Endothelial cell (in vitro differentiated cells): ENCODE results near the gene DKKL1. TPM values are rescaled to one million over a fixed set of nuclear protein-coding genes. Genes with fewer than 3 reads are reported as not detected.
"Not testable (repeated sequence)": the region's sequence is repeated elsewhere in the genome, so short reads cannot be mapped to it uniquely, and the experiment has no call there.

ENCODE experiments used
- DNase-seq: peaks from one replicate; pipeline ENCODE4 v3.0.0; 2021; ENCODE audit warnings: low spot score
- H3K27ac Mint-ChIP-seq: one replicate; pipeline ENCODE4 v1.8.0; 2021; ENCODE audit warnings: mixed read lengths, inconsistent platforms; ENCODE audit not compliant: unreplicated experiment
- H3K27me3 Mint-ChIP-seq: one replicate; pipeline ENCODE4 v1.8.0; 2021; ENCODE audit warnings: mild to moderate bottlenecking, moderate library complexity, mixed read lengths, inconsistent platforms; ENCODE audit not compliant: unreplicated experiment
- H3K36me3 Mint-ChIP-seq: one replicate; pipeline ENCODE4 v1.8.0; 2021; ENCODE audit warnings: mild to moderate bottlenecking, low read depth, mixed read lengths, inconsistent platforms; ENCODE audit not compliant: unreplicated experiment
- H3K4me1 Mint-ChIP-seq: one replicate; pipeline ENCODE4 v1.8.0; 2021; ENCODE audit warnings: mild to moderate bottlenecking, mixed read lengths, inconsistent platforms; ENCODE audit not compliant: unreplicated experiment
- H3K4me3 Mint-ChIP-seq: one replicate; pipeline ENCODE4 v1.8.0; 2021; ENCODE audit warnings: mild to moderate bottlenecking, mixed read lengths, inconsistent platforms; ENCODE audit not compliant: unreplicated experiment
- H3K9me3 Mint-ChIP-seq: one replicate; pipeline ENCODE4 v1.8.0; 2021; ENCODE audit warnings: mixed read lengths, inconsistent platforms; ENCODE audit not compliant: unreplicated experiment
- total RNA-seq: library from RNA; stranded (reverse); fragmentation: NEBNext Ultra II Directional; extraction: Animal tissue kit (Norgen Biotek cat#: 25700); gene quantifications from one replicate; pipeline ENCODE4 v1.2.1, GENCODE V29; 2021; ENCODE audit not compliant: unreplicated experiment
- TF ChIP-seq, protein P1 (sequence below): fragments of 200-600 bp; sonication (generic); IDR thresholded peaks from one replicate; pipeline ENCODE4 v1.5.0; 2021; ENCODE audit warnings: antibody characterized with exemption; ENCODE audit not compliant: unreplicated experiment

DKKL1 gene
- total RNA-seq, 1 donor from 2014 or later: 2.2 TPM

DNA sequence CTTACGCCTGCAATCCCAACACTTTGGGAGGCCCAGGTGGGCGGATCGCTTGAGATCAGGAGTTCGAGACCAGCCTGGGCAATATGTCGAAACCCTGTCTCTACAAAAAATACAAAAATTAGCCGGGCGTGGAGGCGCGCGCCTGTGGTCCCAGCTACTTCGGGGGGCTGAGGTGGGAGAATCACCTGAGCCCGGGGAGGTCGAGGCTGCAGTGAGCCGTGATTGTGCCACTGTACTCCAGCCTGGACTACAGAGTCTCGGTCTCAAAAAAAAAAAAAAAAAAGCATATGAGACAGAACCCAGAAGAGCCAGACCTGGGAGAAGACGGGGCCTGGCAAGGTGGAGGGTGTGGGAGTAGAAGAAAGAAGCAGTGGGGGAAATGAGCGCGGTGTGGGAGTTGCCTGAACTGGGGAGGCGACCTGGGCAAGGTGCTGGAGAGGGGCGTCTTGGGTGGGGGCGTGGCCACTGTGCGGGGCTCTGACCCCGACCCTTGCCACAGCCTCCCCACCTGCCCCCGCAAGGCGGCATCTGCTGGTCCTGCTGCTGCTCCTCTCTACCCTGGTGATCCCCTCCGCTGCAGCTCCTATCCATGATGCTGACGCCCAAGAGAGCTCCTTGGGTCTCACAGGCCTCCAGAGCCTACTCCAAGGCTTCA, 533 bp downstream of the DKKL1 start:
- TF ChIP-seq, protein P1, sequence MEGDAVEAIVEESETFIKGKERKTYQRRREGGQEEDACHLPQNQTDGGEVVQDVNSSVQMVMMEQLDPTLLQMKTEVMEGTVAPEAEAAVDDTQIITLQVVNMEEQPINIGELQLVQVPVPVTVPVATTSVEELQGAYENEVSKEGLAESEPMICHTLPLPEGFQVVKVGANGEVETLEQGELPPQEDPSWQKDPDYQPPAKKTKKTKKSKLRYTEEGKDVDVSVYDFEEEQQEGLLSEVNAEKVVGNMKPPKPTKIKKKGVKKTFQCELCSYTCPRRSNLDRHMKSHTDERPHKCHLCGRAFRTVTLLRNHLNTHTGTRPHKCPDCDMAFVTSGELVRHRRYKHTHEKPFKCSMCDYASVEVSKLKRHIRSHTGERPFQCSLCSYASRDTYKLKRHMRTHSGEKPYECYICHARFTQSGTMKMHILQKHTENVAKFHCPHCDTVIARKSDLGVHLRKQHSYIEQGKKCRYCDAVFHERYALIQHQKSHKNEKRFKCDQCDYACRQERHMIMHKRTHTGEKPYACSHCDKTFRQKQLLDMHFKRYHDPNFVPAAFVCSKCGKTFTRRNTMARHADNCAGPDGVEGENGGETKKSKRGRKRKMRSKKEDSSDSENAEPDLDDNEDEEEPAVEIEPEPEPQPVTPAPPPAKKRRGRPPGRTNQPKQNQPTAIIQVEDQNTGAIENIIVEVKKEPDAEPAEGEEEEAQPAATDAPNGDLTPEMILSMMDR: no peak
- H3K4me1 Mint-ChIP-seq: peaks cover 15% of the 10 kb centered on the region
- H3K4me3 Mint-ChIP-seq: no peak overlapping the region
- peaks cover 4% of the 10 kb centered on the region for H3K9me3 Mint-ChIP-seq
- DNase-seq: no peak
- H3K27ac Mint-ChIP-seq: no peak overlapping the region
- H3K36me3 Mint-ChIP-seq: peaks cover 7% of the 10 kb centered on the region
- H3K27me3 Mint-ChIP-seq: peaks cover 15% of the 10 kb centered on the region

DNA sequence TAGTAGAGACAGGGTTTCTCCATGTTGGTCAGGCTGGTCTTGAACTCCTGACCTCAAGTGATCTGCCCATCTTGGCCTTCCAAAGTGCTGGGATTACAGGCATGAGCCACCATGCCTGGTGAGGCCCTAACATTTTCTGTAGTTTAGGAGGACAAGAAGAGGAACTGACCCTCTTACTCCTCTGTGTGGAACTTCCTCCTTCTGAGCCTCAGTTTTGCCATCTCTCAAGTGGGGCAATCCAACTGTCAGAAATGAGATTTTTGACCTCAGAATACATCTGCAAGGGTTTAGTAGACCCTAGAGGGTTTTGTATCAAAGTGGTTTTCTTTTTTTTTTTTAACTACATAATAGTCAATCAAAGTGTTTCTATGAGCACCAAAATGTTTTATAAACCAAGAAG, 2.4 kb downstream of the DKKL1 start:
- no peak overlapping the region for H3K27ac Mint-ChIP-seq
- peaks cover 4% of the 10 kb centered on the region for H3K9me3 Mint-ChIP-seq
- peaks cover 9% of the 10 kb centered on the region for H3K27me3 Mint-ChIP-seq
- DNase-seq: no peak
- TF ChIP-seq, protein P1: no peak
- peaks cover 2% of the 10 kb centered on the region for H3K4me1 Mint-ChIP-seq
- H3K4me3 Mint-ChIP-seq: no peak overlapping the region
- peaks cover 7% of the 10 kb centered on the region for H3K36me3 Mint-ChIP-seq

GRCh38 chr19:49368711-49369358, 5.2 kb downstream of the DKKL1 start:
- peaks cover 3% of the 10 kb centered on the region for H3K27me3 Mint-ChIP-seq
- TF ChIP-seq, protein P1: no peak
- H3K9me3 Mint-ChIP-seq: peaks cover 4% of the 10 kb centered on the region
- H3K36me3 Mint-ChIP-seq: peaks cover 7% of the 10 kb centered on the region
- H3K4me1 Mint-ChIP-seq: no peaks in the 10 kb centered on the region
- H3K4me3 Mint-ChIP-seq: no peak overlapping the region
- DNase-seq: no peak
- H3K27ac Mint-ChIP-seq: no peak overlapping the region

- Mint-ChIP-seq H3K4me1 (no peaks in the 10 kb centered on the region), H3K27me3 (peaks cover 2% of the 10 kb centered on the region), H3K27ac (no peak overlapping the region), H3K4me3 (no peak overlapping the region), H3K9me3 (peaks cover 4% of the 10 kb centered on the region), H3K36me3 (peaks cover 10% of the 10 kb centered on the region)
- TF ChIP-seq, protein P1: no peak
- no peak for DNase-seq
These were observed 7.5 kb downstream of the DKKL1 start for GRCh38 chr19:49371184-49371583.

DNA sequence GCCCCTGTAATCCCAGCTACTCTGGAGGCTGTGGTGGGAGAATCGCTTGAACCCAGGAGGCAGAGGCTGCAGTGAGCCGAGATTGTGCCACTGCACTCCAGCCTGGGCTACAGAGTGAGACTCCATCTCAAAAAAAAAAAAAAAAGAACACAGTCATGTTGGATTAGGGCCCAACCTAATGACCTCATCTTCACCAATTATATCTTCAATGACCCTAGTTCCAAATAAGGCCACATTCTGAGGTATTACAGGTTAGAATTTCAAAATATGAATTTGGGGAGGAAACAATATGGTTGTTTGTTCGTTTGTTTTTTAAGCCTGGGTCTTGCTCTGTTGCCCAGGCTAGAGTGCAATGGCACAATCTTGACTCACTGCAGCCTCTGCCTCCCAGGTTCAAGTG, 9.5 kb downstream of the DKKL1 start:
- H3K4me3 Mint-ChIP-seq, DNase-seq, H3K27ac Mint-ChIP-seq, H3K4me1 Mint-ChIP-seq, H3K27me3 Mint-ChIP-seq, H3K9me3 Mint-ChIP-seq: not testable (repeated sequence)
- peaks cover 12% of the 10 kb centered on the region for H3K36me3 Mint-ChIP-seq
